ENCODE measurements around the gene PNMT. TPM values are rescaled to one million over a fixed set of nuclear protein-coding genes. Genes with fewer than 3 reads are reported as not detected.

The PNMT gene
- total and polyA plus RNA-seq, 2 of the 8 experiments (the other 6 are each of a cell fraction or from before 2014, with no cell fraction given) = 5.6 to 10.9 TPM

DNA sequence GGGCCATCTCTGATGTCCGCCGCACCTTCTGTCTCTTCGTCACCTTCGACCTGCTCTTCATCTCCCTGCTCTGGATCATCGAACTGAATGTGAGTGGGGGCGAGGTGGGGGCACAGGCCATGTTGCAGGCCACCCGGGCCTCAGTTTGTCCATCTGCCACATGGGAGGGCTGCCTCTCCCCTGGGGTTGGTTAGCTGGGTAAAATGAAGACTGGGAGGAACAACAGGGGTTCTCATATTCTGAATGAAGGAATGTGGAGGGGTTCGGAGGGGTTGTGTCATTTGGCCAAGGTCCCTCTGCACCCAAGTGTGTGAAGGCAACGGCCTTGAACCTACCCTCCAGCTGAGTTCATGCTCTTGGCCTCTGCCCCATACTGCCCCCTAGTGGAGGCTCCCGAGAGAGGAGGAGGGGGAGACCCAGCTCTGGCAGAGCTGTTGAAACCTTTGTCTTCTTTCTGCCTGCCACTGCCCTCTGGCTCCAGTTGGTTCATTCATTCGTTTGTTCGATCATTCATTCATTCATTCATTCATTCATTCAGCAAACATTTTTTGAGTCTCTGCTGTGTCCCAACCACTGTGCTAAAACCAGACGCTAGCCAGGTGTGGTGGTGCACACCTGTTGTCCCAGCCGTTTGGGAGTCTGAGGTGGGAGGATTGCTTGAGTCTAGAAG, 14.5 kb upstream of the PNMT start:
- POLR2A ChIA-PET (ENCODE audit: partially characterized antibody) = interaction anchor here (0.7 to 5.2 kb wide), 10 partner anchors 10 to 47 kb away, joined by 3 to 22 read pairs (median 4); partner anchors contain the start of genes PNMT, STARD3 and TCAP
- H3K4me3 ChIP-seq (ENCODE audit: extremely low read depth in 1 of 4, insufficient read depth in 2 of 4, low read depth in 3 of 4, low read length in 4 of 4) = no peak overlapping the region
- peaks cover 2% of the 10 kb centered on the region; the same call in 1 of the 2 replicates for H3K79me1 ChIP-seq (ENCODE audit: low read depth, low read length)
- H2BK120ac ChIP-seq (replicated peaks; ENCODE audit: low read depth, low read length) = no peak overlapping the region
- peak overlapping the region; percentile 13 for H4K91ac ChIP-seq (replicated peaks; ENCODE audit: insufficient read length, low read length)
- peak overlapping the region; percentile 99; the same call in 1 of the 2 replicates for H2BK15ac ChIP-seq (ENCODE audit: low read length)
- H3K18ac ChIP-seq (ENCODE audit: extremely low read depth, low read length) = no peak overlapping the region
- H3K27me3 ChIP-seq (replicated peaks in 1 of 4; ENCODE audit: control insufficient read depth in 3 of 4, extremely low read depth in 1 of 4, insufficient read depth in 3 of 4, low read length in 3 of 4) = no peaks in the 10 kb centered on the region
- no peak overlapping the region for H3K14ac ChIP-seq (ENCODE audit: insufficient read length)
- peaks cover 5 to 26% (median 21%) of the 10 kb centered on the region in 4 experiments for H3K4me1 ChIP-seq (replicated peaks in 1 of 4; ENCODE audit: control insufficient read depth in 3 of 4, insufficient read depth in 4 of 4, low read length in 3 of 4)
- H2BK20ac ChIP-seq (ENCODE audit: low read length) = no peak overlapping the region
- CTCF ChIA-PET (ENCODE audit: partially characterized antibody) = interaction anchor here (0.5 to 49.2 kb wide), 23 partner anchors 12 to 310 kb away, joined by 3 to 1885 read pairs (median 3); partner anchors contain the start of genes ERBB2, GRB7, MIEN1 and PGAP3
- H3K27ac ChIP-seq (ENCODE audit: low read depth, low read length) = no peak overlapping the region
- peak overlapping the region; percentile 68; the same call in 1 of the 2 replicates for H2BK5ac ChIP-seq (ENCODE audit: low read depth, low read length)
- no peak overlapping the region for H3K23ac ChIP-seq (ENCODE audit: insufficient read length)
- H3K9me3 ChIP-seq (ENCODE audit: insufficient read depth in 2 of 2, low read depth in 1 of 2, low read length in 1 of 2) = no peaks in the 10 kb centered on the region
- H3K56ac ChIP-seq (replicated peaks; ENCODE audit: insufficient read length, low read depth, low read length) = no peak overlapping the region
- no peak overlapping the region for H3K9ac ChIP-seq (replicated peaks in 1 of 4; ENCODE audit: extremely low read depth in 1 of 4, low read depth in 3 of 4, low read length in 3 of 4)
- no peak overlapping the region for H3K4me2 ChIP-seq (ENCODE audit: insufficient read depth in 1 of 2, low read depth in 2 of 2, low read length in 2 of 2)
- FAIRE-seq (peak; percentile 85), DNase-seq (ENCODE audit: low read depth in 1 of 2, low spot score in 2 of 2) (peak in 1 of 2 experiments; percentile 97)
- H3K4ac ChIP-seq (replicated peaks; ENCODE audit: insufficient read length, low read depth, low read length) = no peak overlapping the region
- H2AK5ac ChIP-seq (ENCODE audit: low read depth, low read length) = peak overlapping the region; percentile 26; the same call in 1 of the 2 replicates
- H4K5ac ChIP-seq (ENCODE audit: insufficient read length, low read depth, low read length) = no peak overlapping the region
- 74% methylated on average over 14 of the region's 14 CpGs; no CpG with 5 or more reads in 1 of the 2 experiments for WGBS, 2 experiments (ENCODE audit: extremely low coverage in 1 of 2, insufficient coverage in 1 of 2, insufficient read length in 1 of 2, insufficient replicate concordance in 2 of 2, low coverage in 1 of 2, low lambda C conversion rate in 2 of 2, missing lambda C conversion rate in 1 of 2)
- no peak overlapping the region for H2BK12ac ChIP-seq (ENCODE audit: low read depth, low read length)
- peaks cover 1 to 2% of the 10 kb centered on the region in 2 experiments for H4K20me1 ChIP-seq (replicated peaks in 1 of 2; ENCODE audit: control insufficient read depth in 1 of 2, insufficient read depth in 2 of 2, low read length in 2 of 2)
- no peak overlapping the region; the same call in 1 of the 2 replicates for H4K8ac ChIP-seq (ENCODE audit: extremely low read depth, insufficient read depth, low read length)
- no peaks in the 10 kb centered on the region; the same call in 1 of the 2 replicates for H3K23me2 ChIP-seq (ENCODE audit: low read depth, low read length)
- H3K36me3 ChIP-seq (ENCODE audit: control insufficient read depth in 2 of 4, insufficient read depth in 4 of 4, low read length in 3 of 4) = 0 out of 8 replicates have a peak, but pooled peaks cover 0 to 2% (median 0%) of the 10 kb centered on the region in 4 experiments
- no peak overlapping the region for H2AFZ ChIP-seq (ENCODE audit: low read length)
- peaks cover 0 to 2% of the 10 kb centered on the region in 2 experiments; a peak in 1 of 4 replicates for H3K79me2 ChIP-seq (ENCODE audit: control insufficient read depth in 1 of 2, insufficient read depth in 2 of 2, low read length in 2 of 2)
- no peak for TF ChIP-seq BCL11A (IDR thresholded peaks at IDR 0.05; ENCODE audit: low read depth in 2 of 2, low read length in 2 of 2)
- peak in 1 of 2 experiments; percentile 71; a peak in 2 of 4 replicates for TF ChIP-seq SIN3A (conservative IDR thresholded peaks at IDR 0.05 in 1 of 2, IDR thresholded peaks at IDR 0.05 in 1 of 2; ENCODE audit: low read depth in 1 of 2, low read length in 2 of 2)
- TF ChIP-seq, protein P1, sequence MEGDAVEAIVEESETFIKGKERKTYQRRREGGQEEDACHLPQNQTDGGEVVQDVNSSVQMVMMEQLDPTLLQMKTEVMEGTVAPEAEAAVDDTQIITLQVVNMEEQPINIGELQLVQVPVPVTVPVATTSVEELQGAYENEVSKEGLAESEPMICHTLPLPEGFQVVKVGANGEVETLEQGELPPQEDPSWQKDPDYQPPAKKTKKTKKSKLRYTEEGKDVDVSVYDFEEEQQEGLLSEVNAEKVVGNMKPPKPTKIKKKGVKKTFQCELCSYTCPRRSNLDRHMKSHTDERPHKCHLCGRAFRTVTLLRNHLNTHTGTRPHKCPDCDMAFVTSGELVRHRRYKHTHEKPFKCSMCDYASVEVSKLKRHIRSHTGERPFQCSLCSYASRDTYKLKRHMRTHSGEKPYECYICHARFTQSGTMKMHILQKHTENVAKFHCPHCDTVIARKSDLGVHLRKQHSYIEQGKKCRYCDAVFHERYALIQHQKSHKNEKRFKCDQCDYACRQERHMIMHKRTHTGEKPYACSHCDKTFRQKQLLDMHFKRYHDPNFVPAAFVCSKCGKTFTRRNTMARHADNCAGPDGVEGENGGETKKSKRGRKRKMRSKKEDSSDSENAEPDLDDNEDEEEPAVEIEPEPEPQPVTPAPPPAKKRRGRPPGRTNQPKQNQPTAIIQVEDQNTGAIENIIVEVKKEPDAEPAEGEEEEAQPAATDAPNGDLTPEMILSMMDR (IDR thresholded peaks at IDR 0.05; ENCODE audit: control extremely low read depth in 1 of 3, insufficient read depth in 1 of 3, low read depth in 1 of 3, low read length in 3 of 3) = peak; percentile 88 to 95 (median 94)
- TF ChIP-seq, protein P2, sequence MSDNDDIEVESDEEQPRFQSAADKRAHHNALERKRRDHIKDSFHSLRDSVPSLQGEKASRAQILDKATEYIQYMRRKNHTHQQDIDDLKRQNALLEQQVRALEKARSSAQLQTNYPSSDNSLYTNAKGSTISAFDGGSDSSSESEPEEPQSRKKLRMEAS (IDR thresholded peaks at IDR 0.05) = 0 out of 2 replicates have a peak, but pooled peaks have one; percentile 17
- peak; percentile 56 to 74 for TF ChIP-seq RAD21 (IDR thresholded peaks at IDR 0.05 in 1 of 2, conservative IDR thresholded peaks at IDR 0.05 in 1 of 2; ENCODE audit: low read depth in 2 of 2, low read length in 2 of 2)
- TF ChIP-seq, protein P3, sequence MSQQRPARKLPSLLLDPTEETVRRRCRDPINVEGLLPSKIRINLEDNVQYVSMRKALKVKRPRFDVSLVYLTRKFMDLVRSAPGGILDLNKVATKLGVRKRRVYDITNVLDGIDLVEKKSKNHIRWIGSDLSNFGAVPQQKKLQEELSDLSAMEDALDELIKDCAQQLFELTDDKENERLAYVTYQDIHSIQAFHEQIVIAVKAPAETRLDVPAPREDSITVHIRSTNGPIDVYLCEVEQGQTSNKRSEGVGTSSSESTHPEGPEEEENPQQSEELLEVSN (IDR thresholded peaks at IDR 0.05) = no peak
